Femur (tissue), 1 donor: ENCODE measurements around the gene KIF7.
A peak's percentile ranks its signal among the peaks of the same experiment; 100 is the strongest.

Source experiments
- DNase-seq: peaks from one replicate; pipeline ENCODE4 v3.0.0-alpha.2; 2017

The KIF7 gene

DNA sequence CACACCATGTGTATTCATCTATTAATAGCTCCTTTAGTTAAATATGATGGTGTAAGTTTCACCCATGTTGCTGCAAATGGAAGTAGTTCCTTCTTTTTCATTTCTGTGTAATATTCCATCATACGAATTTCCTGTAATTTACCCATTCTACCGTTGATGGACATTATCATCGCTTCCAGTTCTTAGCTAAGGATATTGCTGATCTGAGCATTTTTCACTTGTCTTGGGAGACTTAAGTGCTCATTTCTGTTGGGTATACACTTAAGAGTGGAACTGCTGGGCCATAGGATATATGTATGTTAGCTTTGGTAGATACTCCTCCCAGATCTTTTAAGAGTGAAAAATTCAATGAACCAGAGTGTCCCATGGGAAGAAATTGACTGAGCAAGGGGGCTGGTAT is 12.9 kb upstream of the KIF7 start:
- no peak for DNase-seq

DNA sequence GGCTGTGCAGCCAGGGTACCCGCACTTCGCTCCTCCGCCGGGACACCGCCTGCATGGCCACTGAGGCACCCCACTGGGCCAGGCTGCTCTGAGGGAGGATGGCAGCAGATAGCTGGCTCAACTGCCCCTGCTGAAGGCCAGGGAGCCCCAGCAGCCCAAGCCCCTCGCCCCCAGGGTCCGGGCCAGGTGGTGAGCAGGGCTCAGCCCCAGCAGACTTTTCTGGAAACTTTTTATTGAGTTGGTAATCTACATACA is 12.4 kb upstream of the KIF7 start:
- DNase-seq, result no peak

DNA sequence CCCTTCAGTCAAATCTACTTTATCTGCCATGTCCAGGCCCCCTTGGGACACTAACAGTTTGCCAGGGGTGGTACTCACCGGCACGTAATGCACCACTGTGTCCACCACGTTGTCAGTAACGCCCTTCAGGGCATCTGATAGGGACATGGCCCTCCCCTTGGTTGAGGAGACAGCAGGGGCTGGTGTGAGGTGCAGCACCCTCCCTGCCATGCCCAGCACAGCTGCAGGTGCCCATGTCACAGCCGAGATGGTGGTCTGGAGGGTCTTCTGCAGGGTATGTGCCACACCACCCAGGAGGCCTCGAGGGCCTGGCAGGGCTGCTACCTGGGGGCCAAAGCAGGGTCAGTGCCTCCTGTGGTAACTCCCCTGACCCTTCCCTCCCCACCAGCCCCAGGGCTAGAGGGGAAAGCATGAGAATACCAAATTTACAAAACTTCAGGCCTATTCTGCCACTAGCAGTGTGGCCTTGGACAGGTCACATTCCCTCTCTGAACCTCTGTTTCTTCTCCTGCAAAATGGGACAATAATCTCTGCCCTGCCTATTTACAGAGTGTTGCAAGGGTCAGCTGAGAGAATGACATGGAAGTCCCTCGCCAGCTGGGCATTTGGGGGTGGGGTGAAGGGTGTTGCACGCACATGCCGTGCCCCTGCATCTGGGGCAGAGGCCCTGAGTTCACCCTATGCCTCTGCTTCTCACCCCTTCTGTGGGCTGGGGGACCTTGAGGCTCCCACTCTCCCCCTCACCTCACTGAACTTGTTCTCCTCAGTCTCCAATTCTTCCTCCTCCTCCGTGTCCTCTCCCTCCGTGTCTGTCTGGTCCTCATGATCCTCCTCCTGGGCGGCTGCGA is 11.8 kb upstream of the KIF7 start:
- DNase-seq, result peak; percentile 19

DNA sequence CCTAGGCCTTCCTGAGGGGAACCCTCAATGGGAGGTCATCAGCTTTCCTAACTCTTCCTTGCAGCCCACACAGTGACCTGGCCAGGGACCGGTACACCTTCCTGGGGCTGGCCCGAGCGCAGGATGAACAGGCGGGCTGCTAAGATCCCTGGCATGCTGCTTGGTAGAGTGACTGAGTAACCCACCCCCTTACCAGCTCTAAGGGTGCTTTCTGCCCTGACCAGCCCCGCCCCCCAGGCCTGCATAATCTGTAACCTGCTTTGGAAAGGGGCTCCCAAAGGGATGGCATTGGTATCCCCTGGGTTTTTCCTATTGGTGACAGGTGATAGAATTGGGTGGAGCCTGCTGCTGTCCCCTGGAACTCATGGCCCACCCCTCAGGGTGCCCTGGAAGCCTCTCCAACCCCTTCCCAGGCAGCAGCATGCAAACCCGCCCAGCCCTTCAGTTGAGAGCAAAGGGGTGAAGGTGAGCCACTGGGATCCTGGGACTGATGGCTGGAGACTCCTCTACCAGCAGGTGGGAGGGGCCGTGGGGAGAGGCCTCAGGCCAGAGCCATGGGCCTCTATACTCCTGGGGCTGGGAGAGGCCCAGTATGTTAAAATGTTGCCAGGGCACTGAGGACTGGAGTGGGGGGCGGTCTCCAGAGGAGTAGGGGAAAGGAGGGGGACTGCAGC is 11.1 kb upstream of the KIF7 start:
- peak; percentile 16 for DNase-seq

DNA sequence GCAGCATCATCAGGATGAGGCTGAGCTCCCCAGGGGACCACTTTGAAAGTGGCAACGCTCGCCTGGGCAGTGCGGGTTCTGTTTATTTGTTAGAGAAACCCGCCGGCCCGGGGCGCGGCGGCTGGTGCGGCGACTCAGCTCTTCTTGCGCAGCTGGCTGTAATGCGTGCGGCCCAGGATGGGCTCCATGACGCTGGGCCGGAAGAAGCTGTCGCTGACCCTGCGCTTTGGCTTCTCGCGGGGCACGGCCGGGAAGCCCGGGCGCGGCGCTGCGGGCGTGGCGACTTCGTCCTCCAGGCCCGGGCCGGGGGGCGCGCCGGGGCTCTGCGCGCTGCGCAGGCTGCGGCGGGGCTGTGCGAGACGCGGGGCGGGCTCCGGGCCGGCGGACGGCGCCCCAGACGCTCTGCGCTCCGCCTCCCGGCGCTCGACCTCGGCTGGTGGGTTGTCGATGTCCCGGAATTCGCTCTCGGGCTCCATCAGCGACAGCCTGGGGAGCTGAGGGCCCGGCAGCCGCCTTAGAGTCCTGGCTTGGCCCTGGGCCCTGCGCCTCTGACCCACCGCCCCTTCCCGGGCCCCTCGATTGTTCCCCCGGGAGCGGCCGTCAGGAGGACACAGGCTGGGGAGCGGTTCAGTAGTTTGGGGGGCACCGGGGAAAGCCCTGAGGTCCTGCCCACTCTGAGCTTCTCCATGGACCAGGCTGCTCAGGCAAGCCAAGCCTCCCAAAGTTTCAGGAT is 10.3 kb upstream of the KIF7 start:
- DNase-seq, result peak; percentile 84

DNA sequence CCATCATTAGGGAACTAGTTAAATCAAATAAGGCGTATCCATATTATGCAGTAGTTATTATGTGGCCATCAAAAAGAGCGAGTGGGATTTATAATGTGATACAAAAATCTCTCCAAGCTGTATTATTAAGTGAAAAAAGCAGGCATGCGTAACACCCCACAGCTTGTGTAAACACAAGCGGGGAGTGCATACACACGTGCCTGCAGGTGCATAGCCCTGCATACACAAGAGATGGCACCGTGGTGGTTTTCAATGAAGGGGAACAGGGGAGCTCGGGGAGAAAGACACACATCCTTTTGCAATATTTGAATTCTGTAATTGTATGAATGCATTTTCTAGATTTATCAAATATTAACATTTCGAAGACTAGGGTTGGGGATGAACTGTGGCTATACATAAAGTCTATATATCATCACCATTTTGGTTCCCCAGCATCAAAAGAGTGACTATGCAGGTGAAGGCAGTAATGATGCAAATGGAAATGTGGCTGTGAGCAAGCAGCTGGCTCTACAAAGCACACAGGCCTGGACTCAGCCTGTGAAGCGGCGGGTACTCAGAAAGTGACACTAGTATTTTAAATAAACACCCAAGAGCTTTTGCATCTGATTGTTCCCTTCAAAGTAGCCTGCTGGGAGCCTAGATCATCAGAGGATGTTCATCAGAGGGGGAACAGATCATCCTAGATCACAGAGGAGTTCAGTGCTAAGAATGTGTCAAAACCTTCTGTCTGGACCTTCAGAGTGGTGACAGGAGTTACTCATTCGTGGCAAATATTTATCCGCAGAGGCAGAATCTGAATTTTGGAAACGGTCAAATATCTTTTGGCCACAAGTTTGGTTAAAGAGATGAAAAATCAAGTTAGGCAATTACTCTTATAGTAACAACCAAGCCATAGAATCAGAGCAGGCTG is 9.4 kb upstream of the KIF7 start:
- peak; percentile 17 for DNase-seq

DNA sequence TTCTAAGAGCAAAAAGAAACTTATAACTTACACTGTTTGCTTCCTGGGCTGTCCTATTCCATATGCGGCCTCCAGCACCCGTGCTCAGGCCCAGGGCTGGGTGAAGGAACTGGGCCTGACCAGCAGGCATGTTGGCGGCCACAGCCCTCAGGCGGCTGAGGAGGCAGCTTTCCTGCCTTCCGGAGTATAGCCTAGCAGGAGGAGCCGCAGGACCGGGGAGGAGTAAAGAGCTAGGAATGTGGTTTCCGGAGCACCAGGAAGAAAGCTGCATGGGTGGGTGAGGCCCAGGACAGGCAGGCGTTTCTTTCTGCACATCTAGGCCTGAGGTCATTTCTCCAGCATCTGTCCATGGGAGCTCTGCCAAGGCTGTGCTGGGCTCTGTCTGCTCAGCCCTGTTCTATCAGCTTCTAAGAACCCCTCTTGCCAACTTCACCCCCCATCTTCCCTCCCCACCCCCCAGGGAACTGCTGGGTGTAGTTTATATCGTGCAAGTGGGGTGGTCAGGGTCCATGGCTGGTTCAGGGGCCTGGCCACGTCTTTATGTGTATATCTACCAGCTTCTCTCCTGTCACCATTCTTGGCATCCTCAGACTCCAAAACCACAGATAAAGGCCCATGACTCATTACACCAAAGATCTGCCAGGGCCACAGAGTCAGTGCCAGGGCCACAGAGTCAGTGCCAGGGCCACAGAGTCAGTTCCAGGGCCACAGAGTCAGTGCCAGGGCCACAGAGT is 7.8 kb upstream of the KIF7 start:
- peak; percentile 85 for DNase-seq

DNA sequence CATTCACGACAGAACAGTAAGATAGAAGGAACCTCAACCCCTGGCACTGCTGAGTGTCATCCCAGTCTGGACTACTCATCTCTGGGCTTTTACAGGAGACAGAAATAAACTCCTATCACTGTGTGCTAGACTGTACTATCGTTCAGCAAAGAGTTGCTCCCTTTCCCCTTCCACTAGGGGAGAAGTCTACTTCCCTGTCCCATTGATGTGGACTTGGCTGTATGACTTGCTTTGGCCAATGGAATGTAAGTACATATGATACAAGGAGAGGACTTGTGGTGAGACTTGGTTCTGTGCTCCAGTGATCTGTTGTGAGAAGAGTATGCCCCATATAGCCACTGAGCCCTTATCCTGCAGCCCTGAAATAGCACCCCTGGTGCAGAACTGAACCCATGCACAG is 5.3 kb upstream of the KIF7 start:
- DNase-seq, result no peak

DNA sequence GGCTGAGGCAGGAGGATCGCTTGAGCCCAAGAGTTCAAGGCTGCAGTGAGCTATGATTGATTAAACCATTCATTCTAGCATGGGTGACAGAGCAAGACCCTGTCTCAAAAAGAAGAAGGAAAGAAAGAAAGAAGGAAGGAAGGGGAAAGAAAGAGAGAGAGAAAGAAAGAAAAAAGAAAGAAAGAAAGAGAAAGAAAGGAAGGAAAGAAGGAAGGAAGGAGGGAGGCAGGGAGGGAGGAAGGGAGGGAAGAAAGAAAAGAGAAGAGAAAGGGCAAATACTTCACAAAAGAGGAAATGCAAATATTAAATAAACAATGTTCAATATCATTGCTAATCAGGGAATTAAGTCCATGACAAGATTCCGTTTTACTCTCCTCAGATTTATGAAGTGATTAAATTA is 4.0 kb upstream of the KIF7 start:
- no peak for DNase-seq

DNA sequence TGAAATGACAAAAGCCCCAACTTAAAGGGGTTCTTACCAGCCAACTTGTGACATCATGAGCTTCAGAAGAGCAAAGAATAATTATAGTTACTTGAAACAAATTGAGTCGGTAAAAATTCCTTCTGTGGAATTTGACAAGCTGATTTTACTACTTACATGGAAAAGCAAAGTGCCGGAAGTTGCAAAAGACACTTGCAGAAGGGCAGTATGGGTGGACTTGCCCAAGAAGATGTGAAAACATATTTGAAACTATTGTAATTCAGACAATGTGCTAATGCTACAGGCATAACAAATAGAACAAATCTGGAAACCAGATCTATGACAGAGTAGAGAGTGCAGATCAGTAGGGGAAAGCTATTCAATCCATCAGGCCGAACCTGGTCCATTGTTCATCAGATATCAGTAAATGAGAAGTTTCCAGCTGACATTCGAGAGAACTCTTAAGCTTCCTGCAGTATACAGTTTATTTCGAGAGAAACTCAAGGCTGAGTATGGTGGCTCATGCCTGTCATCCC is 2.5 kb upstream of the KIF7 start:
- DNase-seq, result no peak

DNA sequence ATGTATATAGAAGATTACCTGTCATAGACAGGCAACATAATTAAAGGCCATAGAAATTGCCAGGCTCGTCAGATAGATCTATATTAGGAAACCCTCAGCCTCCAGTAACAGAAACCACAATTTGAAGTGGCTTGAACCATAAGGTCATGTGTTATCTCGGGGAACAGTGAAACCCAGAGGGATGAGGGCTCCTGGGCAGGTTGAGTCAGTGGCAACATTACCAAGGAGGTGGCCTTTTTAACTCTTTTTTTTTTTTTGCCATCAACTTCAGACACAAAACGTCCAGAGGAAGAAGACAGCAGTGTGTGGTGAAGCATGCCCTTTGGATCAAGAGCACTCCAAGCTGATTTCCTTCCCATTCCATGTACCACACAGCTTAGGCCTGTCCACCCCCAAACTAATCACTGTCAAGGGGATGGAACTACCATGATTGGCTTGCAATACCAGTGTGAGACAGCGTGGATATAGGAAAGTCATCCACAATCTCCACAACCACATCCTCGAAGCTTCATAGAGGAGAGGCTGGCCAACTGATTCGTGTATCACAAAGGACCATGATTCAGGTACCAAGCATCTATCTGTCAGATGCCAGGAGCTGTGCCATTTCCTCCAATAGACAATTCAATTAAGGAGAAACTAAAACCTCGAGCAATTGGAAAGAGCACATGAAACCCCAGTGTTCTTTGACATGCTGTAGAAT is 999 bp upstream of the KIF7 start:
- no peak for DNase-seq

DNA sequence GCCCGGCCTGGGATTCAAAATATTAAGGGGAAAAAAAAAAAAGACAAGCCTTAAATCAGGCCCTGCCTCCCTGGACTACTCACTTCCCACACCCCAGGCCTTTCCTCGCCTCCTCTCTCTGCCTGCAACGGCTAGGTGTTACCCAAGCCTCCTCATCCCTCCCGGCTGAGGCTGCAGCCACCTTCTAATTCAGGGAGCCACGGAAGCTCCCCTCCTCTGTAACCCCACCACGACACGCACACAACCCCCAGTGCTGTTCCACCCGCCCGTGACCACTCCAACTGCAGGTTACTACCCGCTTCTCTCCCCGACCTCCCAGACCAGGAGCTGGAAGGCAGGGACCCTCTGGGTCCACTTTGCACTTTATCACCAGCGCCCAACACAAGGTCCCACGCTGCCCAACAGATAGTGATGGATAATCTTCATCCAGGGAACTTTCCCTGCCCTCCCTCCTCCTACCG is 936 bp downstream of the KIF7 start:
- no peak for DNase-seq

DNA sequence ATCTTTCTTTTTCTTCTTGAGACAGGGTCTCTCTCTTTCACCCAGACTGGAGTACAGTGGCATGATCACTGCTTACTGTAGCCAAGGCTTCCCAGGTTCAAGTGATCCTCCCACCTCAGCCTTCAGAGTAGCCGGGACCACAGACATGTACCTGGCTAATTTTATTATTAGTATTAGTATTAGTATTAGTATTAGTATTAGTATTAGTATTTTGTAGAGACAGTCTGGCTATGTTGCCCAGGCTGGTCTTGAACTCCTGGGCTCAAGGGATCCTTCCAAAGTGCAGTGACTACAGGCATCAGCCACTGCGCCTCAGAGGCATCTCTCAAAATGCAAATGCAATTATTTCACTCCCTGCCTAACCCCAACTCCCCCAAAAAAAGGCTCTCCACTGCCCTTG is 1.7 kb downstream of the KIF7 start:
- DNase-seq, result no peak

DNA sequence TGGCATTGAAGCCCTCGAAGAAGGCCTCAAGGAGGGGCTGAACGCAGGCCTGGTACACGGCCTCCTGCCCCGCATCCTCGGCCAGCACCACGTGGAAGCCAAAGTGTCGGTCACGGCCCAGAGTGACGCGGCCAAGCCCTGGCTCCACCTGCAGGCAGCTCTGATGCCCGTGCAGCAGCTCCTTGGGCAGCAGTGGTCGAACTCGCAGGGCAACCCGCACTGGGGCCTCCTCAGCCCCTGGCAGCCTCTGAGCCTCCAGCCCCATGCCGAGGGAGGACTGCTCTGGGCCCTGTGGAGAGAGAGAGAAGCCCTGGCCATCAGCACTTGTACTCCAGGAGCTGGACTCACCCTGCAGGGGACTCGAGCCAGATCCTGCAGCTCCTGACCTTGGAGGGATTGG is 2.6 kb downstream of the KIF7 start:
- DNase-seq, result no peak

DNA sequence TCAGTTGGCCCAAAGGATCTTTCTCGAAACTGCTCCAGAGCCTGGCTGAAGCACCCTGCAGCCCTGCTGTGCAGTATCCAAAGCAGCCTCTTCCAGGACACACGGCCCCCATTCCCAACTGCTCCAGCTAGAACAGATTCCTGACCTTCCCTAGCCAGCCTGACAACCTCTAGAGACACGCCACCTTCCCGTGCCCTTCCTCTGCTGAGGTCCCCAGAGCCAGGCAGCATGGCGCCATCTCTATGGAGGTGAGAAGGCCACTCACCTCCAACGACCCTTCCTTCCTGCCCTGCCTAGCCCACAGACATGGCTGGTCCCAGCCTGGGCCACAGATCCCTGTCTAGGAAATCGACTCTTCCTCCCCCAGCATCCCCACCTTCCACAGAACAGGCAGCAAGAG is 3.1 kb downstream of the KIF7 start:
- DNase-seq, result no peak

DNA sequence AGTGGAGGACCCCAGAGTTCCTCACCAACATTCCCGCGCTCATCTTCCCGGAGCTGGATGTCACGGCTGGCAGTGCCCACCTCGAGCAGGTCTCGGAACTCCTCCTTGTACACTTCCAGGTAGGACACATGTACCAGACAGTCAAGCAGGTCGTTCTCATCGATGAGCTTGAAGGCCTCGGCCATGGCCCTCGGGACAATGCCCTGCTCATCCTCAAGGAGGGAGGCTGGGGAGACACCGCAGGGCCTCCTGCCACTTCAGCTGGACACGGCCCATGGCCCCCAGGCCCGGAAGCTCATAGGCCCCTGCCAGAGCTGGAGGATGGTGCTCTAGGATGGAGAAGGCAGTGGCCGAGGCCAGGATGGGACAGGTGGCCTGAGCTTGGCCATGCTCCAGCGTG is 5.6 kb downstream of the KIF7 start:
- DNase-seq, result no peak

DNA sequence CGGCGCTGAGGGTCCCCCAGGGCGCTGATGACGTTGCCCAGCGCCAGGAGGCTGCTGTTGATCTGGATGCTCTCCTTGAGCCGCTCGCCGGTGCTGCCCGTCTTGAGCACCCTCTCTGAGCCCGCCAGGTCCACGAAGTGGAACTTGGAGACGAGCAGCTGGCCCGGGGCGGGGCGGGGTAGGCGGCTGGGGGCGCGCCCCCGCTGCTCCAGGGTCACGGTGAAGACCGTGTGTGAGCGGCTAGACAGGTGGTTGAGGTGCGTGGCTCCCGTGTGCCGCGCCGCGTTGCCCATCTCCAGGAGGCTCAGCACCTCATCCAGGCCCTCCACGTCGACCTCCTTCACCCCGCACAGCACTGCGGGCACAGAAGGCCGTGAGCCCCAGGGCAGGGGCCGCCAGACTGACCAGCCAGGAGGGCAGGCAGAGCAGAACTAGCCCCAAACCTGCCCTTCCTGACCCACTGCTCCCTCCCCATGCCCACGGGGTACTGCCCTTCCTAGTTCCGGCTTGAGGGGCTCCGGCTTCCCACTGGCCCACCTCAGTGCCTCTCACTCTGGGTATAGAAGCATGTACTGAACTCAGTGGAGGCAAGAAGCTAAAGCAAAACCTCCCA is 6.1 kb downstream of the KIF7 start:
- no peak for DNase-seq

DNA sequence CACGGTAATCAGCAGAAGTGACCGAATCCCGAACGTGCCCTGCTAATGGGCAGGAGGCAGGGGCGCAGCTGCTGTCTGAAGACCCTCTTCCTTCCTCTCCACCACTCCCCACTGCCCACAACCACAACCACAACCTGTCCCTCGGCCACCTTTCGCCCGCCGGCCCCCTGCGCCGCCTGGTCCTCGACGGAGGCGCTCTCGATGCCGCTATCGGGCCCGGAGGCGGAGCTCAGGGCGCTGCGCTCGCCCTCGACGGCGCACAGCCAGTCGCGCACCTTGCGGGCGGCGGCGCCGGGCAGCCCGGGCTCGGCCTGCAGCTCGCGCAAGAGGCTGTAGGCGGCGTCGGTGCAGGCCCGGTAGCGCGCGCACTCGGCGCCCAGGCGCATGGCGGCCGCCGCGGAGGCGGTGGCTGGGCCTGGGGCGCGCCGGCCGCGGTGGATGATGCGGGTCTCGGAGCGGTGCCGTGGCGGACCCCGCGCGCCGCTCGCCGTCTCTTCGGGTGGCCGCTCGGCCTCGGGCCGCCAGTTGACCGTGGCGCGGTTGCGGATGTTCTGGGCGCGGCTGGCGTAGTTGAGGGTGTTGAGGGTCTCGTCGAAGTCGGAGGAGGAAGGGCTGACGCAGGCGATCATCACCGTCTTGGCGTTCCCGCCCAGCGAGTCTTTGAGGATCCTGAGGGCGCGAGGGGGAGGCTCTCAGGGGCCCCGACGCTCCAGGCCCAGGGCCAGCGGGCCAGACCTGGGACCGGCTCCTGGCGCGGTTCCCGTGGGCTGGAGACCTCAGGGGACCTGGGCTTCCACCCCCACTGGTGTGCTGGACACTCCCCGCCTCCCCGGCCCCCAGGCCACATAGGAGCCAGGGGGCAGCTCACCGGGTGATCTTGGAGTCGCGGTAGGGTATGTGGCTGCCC is 6.9 kb downstream of the KIF7 start:
- no peak for DNase-seq

DNA sequence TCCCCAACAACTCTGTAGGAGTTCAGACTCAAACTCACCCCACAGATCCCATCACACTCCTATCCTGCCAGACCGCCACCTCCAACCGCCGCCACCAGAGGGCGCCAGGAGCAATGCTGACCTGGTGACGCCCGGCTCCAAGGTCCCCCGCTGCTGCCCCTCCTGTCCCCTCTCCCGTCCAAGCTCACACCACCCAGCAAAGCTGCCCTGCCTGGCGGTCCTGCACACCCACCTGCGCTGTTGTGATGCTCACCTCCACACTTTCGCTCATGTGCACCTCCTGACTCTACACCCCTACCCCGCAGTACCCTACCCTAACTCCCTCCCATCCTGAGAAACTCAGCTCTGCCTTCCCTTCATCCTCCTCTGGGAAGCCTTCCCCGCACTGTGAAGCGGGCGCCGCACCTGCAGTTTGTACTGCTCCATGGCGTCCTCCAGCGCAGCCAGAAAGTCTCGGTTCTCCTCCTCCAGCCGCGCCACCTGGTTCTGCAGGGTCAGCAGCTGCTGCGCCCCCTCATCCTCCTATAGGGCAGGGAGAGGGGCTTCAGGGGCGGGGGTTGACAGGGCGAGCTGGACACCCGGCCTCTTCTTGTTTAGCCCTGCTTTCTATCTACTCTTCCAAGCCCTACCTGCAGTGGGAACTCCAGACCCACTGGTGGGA is 7.9 kb downstream of the KIF7 start:
- peak; percentile 79 for DNase-seq
